K562 (cell line): ENCODE results near the gene GXYLT2.

Experiments
- ATF1 ChIP-seq, 2 experiments: fragments of 450-650 bp in 1 of 2; IDR thresholded peaks; 2 replicates each; pipeline ENCODE4 v1.6.1; 2016; ENCODE audit warnings: missing compliant biosample characterization in 1 of 2, missing genetic modification characterization in 1 of 2
- CTCF ChIP-seq, 3 experiments: IDR thresholded peaks in 2 of 3; conservative IDR thresholded peaks in 1 of 3; 2 replicates each; pipeline ENCODE4 v1.5.1; 2011 to 2012; ENCODE audit warnings: low read length in 3 of 3, mild to moderate bottlenecking in 3 of 3, control low read depth in 2 of 3, improper control_type of control experiment in 1 of 3, inconsistent platforms in 1 of 3, low read depth in 1 of 3, mixed read lengths in 1 of 3, moderate library complexity in 1 of 3; ENCODE audit not compliant: insufficient read depth in 2 of 3
- CTCFL ChIP-seq: IDR thresholded peaks from 2 replicates; pipeline ENCODE4 v1.6.1; 2011; ENCODE audit warnings: borderline replicate concordance, low read depth, mild to moderate bottlenecking, moderate library complexity, low read length; ENCODE audit not compliant: insufficient read depth, poor library complexity, severe bottlenecking
- E2F5 ChIP-seq: sonication (generic); formaldehyde crosslinking; IDR thresholded peaks from 2 replicates; pipeline ENCODE4 v1.8.0; 2022; ENCODE audit warnings: mild to moderate bottlenecking, missing genetic modification reagents
- KHSRP ChIP-seq: fragments of 450-650 bp; IDR thresholded peaks from 2 replicates; pipeline ENCODE4 v1.6.1; 2017
- NCOA6 ChIP-seq: fragments of 450-650 bp; IDR thresholded peaks from 2 replicates; pipeline ENCODE4 v1.6.1; 2017; ENCODE audit warnings: mild to moderate bottlenecking
- POLR2AphosphoS5 ChIP-seq: IDR thresholded peaks from 2 replicates; pipeline ENCODE4 v1.6.1; 2011; ENCODE audit warnings: mild to moderate bottlenecking, low read depth, low read length, moderate library complexity; ENCODE audit not compliant: control insufficient read depth, insufficient read depth
- RBBP5 ChIP-seq: fragments of 200-600 bp; sonication (generic); IDR thresholded peaks from 2 replicates; pipeline ENCODE4 v1.6.1; 2012; ENCODE audit warnings: borderline replicate concordance, mild to moderate bottlenecking, low read length, control low read depth, inconsistent platforms; ENCODE audit not compliant: insufficient read depth, poor library complexity, severe bottlenecking
- REST ChIP-seq, 2 experiments: fragments of 450-650 bp; formaldehyde crosslinking in 1 of 2; IDR thresholded peaks; 2 replicates each; pipeline versions ENCODE4 v1.4.0 to v1.6.1; 2014 to 2020; ENCODE audit warnings: mild to moderate bottlenecking in 2 of 2, borderline replicate concordance in 1 of 2, low read depth in 1 of 2
- SNAPC5 ChIP-seq: fragments of 250-450 bp; sonication (Bioruptor Pico); IDR thresholded peaks from 2 replicates; pipeline ENCODE4 v1.8.0; 2021; ENCODE audit warnings: moderate library complexity, mild to moderate bottlenecking, inconsistent platforms
- TBL1XR1 ChIP-seq, 2 experiments: IDR thresholded peaks; 2 replicates each; pipeline ENCODE4 v1.6.1; 2012; ENCODE audit warnings: improper control_type of control experiment in 2 of 2, low read length in 2 of 2, mild to moderate bottlenecking in 1 of 2
- U2AF1 ChIP-seq: fragments of 200-400 bp; formaldehyde crosslinking; optimal IDR thresholded peaks from 2 replicates; pipeline ENCODE3; 2017; ENCODE audit warnings: mild to moderate bottlenecking, low read depth, low read length, moderate library complexity
- XRCC5 ChIP-seq: fragments of 200-400 bp; formaldehyde crosslinking; IDR thresholded peaks from 2 replicates; pipeline ENCODE4 v1.6.1; 2017; ENCODE audit warnings: low read depth, mild to moderate bottlenecking, low read length
- ZNF140 ChIP-seq: fragments of 250-450 bp; sonication (Bioruptor Pico); IDR thresholded peaks from 2 replicates; pipeline ENCODE4 v1.8.0; 2021; ENCODE audit warnings: moderate library complexity, mild to moderate bottlenecking, inconsistent platforms

GRCh38 chr3:72973786-72974185, 85.9 kb downstream of the GXYLT2 start:
- TF ChIP-seq POLR2AphosphoS5 = no peak
- no peak for TF ChIP-seq ZNF140 (CRISPR knock-in tag)
- no peak for TF ChIP-seq U2AF1
- no peak for TF ChIP-seq KHSRP
- TF ChIP-seq REST (IDR thresholded peaks at IDR 0.05; ENCODE audit: borderline replicate concordance) = no peak
- TF ChIP-seq REST (CRISPR knock-in tag; IDR thresholded peaks at IDR 0.05; ENCODE audit: low read depth) = no peak
- no peak for TF ChIP-seq CTCFL
- TF ChIP-seq NCOA6 = no peak
- no peak for TF ChIP-seq E2F5
- no peak for TF ChIP-seq CTCF (IDR thresholded peaks at IDR 0.05 in 2 of 3, conservative IDR thresholded peaks at IDR 0.05 in 1 of 3; ENCODE audit: insufficient read depth in 2 of 3, low read depth in 1 of 3, low read length in 3 of 3)
- no peak for TF ChIP-seq TBL1XR1 (IDR thresholded peaks at IDR 0.05; ENCODE audit: low read length in 2 of 2)
- no peak for TF ChIP-seq RBBP5
- TF ChIP-seq ATF1 (CRISPR knock-in tag; IDR thresholded peaks at IDR 0.05) = no peak
- TF ChIP-seq ATF1 (tag; IDR thresholded peaks at IDR 0.05) = no peak
- no peak for TF ChIP-seq SNAPC5 (CRISPR knock-in tag)
- TF ChIP-seq XRCC5 = no peak
